GM19035 (cell line): ENCODE results near the gene ADAMTS3.
"Not testable (repeated sequence)": the region's sequence is repeated elsewhere in the genome, so short reads cannot be mapped to it uniquely, and the experiment has no call there.

ENCODE experiments used
- ATAC-seq: cut with Tn5 transposase; IDR thresholded peaks from one replicate; pipeline ENCODE4 v1.9.1; 2021; ENCODE audit not compliant: unreplicated experiment

The ADAMTS3 gene

DNA sequence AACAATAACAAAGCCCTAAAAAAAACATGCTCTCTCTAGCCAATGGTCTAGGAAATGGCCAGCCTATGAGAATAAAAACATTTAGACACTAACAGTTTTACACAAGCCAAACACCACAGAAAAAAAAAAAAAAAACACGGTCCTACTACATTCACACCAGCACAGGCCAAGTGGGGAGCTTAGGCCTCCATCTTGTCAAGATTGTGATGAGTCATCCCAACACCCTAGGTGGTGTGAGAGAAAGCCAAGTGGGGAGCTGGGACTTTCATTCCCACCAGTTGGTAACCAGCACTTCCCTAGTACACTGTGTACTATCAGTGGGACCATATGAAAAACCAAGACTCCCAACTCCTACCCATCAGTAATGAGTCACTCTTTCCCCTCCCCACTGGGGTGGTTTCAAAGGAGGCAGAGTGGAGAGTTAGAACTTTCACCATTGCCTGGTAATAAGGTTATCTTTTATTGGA lies 95.6 kb downstream of the ADAMTS3 start:
- no peak for ATAC-seq

- ATAC-seq: no peak
Observed at GRCh38 chr4:72471816-72472215, 97.2 kb downstream of the ADAMTS3 start.

GRCh38 chr4:72468904-72469502 lies 100.0 kb downstream of the ADAMTS3 start:
- no peak for ATAC-seq

- ATAC-seq: no peak
Observed at GRCh38 chr4:72467633-72468032, 101.4 kb downstream of the ADAMTS3 start.

DNA sequence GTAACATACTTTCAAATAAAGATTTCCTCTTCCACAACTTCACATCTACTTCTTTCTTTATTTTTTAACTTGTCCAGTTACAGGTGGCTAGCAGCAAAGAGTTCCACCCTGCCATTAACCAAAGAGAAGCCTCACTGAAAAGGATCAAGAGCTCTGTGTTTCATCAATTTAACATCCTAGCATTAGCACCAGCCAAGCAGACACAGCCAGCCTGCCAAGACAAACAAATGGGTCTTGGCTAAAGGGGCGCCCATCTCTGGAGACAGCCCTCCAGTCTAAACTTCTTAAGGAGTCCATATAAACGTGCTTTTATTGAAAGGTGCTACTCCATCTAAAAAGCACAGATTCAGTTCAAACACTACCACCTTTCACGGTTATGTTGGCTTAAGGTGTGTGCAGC lies 105.3 kb downstream of the ADAMTS3 start:
- ATAC-seq: no peak

DNA sequence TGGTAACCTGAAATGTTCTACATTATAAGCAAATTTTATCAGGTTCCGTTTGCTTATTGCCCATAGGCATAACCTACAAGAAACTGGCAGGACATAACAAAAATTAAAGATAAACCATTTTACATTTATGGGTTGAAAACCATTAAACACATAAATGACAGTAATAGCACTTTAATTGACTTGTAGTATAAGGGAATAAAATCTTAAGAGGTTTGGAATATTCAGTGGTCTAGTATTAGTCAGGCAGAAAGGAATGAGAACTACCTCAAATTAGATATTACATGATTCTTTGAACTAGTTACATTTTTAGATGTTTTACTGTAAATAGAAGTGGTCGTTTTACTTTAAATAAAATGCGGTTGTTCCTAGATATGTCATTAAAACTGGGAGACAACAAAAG lies 111.9 kb downstream of the ADAMTS3 start:
- ATAC-seq: no peak

- no peak for ATAC-seq
Observed at GRCh38 chr4:72451349-72451748, 117.7 kb downstream of the ADAMTS3 start.

DNA sequence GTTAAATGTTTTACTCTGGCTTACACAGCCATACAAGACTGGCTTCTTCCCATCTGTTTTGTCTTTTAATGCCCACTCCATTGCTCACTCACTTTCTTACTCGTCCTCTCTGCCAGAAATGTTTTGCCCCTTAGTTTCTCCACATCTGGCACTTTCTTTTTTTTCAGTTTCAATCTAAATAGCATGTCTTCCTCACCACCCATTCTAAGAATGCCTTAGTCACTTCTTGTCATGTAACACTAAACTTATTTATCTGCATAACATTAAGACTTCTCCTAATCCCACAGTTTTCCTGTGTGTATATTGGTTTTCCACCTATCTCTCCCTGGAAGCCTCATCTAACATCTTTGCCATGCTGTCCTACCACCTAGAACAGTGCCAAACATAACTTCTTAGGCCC lies 119.3 kb downstream of the ADAMTS3 start:
- no peak for ATAC-seq

DNA sequence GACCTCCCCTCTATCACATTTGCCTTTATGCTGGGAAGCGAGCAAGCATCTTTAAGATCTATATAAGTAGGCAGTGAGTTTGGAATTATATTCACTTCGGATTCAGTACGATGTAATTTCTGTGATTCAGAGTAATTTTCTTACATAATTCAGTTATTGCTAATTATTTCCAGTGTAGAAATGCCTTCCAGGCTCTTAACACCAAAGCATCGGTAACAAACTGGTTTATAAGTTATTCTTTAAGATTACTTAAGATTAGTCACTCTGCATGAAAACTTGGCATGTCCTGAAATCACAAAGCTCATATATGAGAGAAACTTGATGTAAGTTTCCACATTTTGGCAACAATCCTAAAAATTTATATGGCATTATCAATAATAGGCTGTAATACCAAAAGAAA lies 120.8 kb downstream of the ADAMTS3 start:
- no peak for ATAC-seq

- ATAC-seq: no peak
Observed at GRCh38 chr4:72446353-72447055, 122.5 kb downstream of the ADAMTS3 start.

DNA sequence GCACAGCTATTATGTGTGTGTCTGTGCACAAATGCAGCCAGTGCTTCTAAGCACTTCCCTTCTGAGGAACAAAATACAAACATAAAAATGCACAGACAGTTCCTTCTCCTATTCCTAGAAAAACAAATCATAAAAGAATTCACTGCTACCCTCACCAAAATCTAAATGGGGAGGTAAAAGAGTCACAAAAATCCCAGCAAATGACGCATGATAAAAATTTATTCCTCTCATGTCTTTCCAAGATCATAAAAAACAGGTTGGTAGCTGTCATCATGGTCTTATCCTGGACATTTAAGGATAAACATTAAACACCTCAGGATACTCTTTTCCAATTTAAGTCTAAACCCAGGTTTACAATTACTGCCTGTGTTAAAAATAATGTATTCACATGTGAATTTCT lies 124.9 kb downstream of the ADAMTS3 start:
- ATAC-seq: no peak

- ATAC-seq: no peak
Observed at GRCh38 chr4:72442715-72443114, 126.3 kb downstream of the ADAMTS3 start.

DNA sequence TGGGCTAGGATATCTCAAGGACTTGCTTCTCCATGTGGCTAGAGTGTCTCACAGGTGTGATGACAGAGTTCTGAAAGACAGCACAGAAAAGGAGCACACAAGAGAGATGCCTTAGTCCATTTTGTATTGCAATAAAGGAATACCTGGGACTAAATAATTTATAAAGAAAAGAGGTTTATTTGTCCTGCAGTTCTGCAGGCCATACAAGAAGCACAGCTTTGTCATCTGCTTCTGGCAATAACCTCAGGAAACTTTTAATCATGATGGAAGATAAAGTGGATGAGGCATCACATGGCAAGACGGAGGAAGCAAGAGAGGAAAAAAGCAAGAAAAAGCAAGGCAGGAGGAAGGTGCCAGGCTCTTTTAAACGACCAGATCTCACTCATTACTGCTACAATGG lies 126.9 kb downstream of the ADAMTS3 start:
- ATAC-seq: no peak

DNA sequence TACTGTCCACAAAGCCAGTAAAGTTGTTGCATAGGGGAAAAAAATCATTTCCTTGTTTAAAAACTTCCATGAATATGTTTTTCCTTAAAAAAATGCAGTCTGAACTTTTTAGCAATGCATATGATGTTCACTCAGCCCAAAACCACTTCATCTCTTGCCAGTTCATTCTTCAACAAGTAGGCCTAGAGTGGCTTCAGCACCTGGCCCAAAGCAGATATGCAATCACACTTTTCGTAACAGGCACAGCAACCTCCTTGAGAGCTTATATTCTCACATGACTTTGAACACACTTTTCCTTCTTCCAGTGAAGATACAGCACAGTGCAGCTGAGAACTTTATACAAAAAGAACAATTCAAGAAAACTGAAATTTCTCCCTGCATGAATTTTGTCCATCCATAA lies 128.6 kb downstream of the ADAMTS3 start:
- ATAC-seq: no peak

- no peak for ATAC-seq
Observed at GRCh38 chr4:72432975-72433374, 136.0 kb downstream of the ADAMTS3 start.

GRCh38 chr4:72432282-72432681 lies 136.7 kb downstream of the ADAMTS3 start:
- no peak for ATAC-seq

DNA sequence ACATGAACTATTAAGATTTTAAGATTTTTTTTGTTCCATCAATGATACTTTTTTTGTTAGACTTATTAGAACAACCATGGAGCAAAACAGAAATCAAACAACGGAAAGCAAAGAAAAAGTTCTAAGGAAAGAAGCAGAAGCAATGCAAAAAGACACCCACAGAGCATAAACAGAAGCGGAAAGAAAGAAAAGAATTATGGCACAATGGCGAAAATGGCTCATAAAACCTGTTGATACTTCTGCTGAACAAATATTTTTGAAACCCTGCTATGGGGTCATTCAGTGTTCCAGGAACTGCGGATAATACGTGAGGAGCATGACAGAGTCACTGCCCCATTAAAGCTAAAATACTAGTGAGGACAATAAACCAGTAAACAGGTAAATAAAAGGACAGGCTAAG lies 138.0 kb downstream of the ADAMTS3 start:
- ATAC-seq: no peak

DNA sequence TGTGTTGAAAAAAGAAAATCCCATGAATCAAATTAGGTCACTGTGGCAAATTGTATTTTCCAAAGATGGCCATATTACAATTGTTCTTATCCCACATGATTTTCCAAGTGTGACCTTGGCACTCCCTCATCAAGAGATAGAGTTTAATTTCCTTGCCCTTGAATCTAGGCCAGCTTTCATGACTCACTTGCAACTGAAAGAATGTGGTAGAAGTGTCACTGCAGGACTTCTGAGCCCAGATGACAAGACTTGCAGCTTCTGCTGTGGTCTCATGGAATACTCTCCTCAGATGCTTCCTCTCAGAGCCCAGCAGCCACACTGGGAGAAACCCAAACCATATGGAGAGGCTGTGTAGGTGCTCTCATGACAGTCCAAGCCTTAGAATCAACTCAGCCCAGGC lies 139.0 kb downstream of the ADAMTS3 start:
- ATAC-seq: no peak

- no peak for ATAC-seq
Observed at GRCh38 chr4:72429397-72429889, 139.6 kb downstream of the ADAMTS3 start.

DNA sequence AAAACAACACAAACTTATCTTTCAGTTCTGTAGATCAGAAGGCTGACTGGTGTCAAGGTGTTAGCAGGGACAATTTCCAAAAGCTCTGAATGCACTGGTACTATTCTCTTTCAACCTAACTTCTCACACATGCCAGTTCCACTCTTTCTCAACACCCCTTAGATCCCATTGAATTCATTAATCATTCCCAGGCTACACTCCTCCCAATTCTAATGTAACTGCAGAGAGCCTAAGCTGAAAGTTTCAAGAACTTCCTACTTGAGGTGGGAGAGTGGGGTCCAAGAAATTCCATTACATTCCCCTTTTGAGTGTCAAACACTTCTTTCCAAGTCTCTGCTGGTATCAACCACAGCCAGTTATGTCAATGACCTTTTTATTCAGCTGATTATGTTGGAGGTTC lies 142.0 kb downstream of the ADAMTS3 start:
- no peak for ATAC-seq

DNA sequence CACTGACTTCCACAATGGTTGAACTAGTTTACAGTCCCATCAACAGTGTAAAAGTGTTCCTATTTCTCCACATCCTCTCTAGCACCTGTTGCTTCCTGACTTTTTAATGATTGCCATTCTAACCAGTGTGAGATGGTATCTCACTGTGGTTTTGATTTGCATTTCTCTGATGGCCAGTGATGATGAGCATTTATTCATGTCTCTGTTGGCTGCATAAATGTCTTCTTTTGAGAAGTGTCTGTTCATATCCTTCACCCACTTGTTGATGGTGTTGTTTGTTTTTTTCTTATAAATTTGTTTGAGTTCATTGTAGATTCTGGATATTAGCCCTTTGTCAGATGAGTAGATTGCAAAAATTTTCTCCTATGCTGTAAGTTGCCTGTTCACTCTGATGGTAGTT lies 143.1 kb downstream of the ADAMTS3 start:
- not testable (repeated sequence) for ATAC-seq

GRCh38 chr4:72424006-72424405 lies 145.0 kb downstream of the ADAMTS3 start:
- no peak for ATAC-seq

- no peak for ATAC-seq
Observed at GRCh38 chr4:72422416-72422815, 146.6 kb downstream of the ADAMTS3 start.
